Keratinocyte (primary cell): ENCODE results near the gene SDC3. TPM values are rescaled to one million over a fixed set of nuclear protein-coding genes. Genes with fewer than 3 reads are reported as not detected.

Experiments used
- DNase-seq: peaks from one replicate; pipeline ENCODE4 v3.0.0-alpha.2; 2011; ENCODE audit warnings: low read depth, missing footprints, low spot score
- FAIRE-seq: peaks from 2 replicates; lab custom pipeline; 2011; peaks lifted over from hg19 to GRCh38; lab: Jason Lieb, UNC
- H2AFZ ChIP-seq: 2 replicates; pipeline ENCODE4 v1.6.0; 2012; ENCODE audit warnings: low read length, control low read depth, inconsistent platforms; ENCODE audit not compliant: control insufficient read depth
- H3K27ac ChIP-seq: 2 replicates; pipeline ENCODE4 v1.5.1; 2011; ENCODE audit warnings: low read length; ENCODE audit not compliant: control insufficient read depth, insufficient read depth
- H3K27me3 ChIP-seq: 3 replicates; pipeline ENCODE4 v1.6.0; 2011; ENCODE audit warnings: low read length; ENCODE audit not compliant: control insufficient read depth, insufficient read depth; ENCODE audit errors: extremely low read depth
- H3K36me3 ChIP-seq, 2 experiments: 2 replicates in 1 of 2; 3 replicates in 1 of 2; pipeline ENCODE4 v1.5.1; 2011; ENCODE audit warnings: low read length in 2 of 2, mild to moderate bottlenecking in 1 of 2; ENCODE audit not compliant: control insufficient read depth in 2 of 2, insufficient read depth in 2 of 2; ENCODE audit errors: extremely low read depth in 1 of 2
- H3K4me1 ChIP-seq: 3 replicates; pipeline ENCODE4 v1.5.1; 2011; ENCODE audit warnings: low read length; ENCODE audit not compliant: control insufficient read depth, insufficient read depth; ENCODE audit errors: extremely low read depth
- H3K4me2 ChIP-seq: 3 replicates; pipeline ENCODE4 v1.6.0; 2011; ENCODE audit warnings: low read depth, low read length; ENCODE audit not compliant: control insufficient read depth, insufficient read depth; ENCODE audit errors: extremely low read depth
- H3K4me3 ChIP-seq, 3 experiments: fragments of 200-600 bp in 1 of 3; sonication (generic) in 1 of 3; 2 replicates in 2 of 3; 3 replicates in 1 of 3; pipeline ENCODE4 v1.5.1; 2011 to 2016; ENCODE audit warnings: low read length in 3 of 3, mild to moderate bottlenecking in 3 of 3, control low read depth in 2 of 3, inconsistent platforms in 1 of 3, low read depth in 1 of 3, mixed read lengths in 1 of 3, mixed run types in 1 of 3, moderate library complexity in 1 of 3; ENCODE audit not compliant: control insufficient read depth in 2 of 3, insufficient read depth in 2 of 3; ENCODE audit errors: extremely low read depth in 1 of 3
- H3K79me2 ChIP-seq: 2 replicates; pipeline ENCODE4 v1.6.0; 2012; ENCODE audit warnings: low read length; ENCODE audit not compliant: control insufficient read depth, insufficient read depth
- H3K9ac ChIP-seq: 3 replicates; pipeline ENCODE4 v1.6.0; 2011; ENCODE audit warnings: low read length; ENCODE audit not compliant: control insufficient read depth, insufficient read depth; ENCODE audit errors: extremely low read depth
- H3K9me1 ChIP-seq: 3 replicates; pipeline ENCODE4 v1.6.0; 2011; ENCODE audit warnings: low read length; ENCODE audit not compliant: control insufficient read depth, insufficient read depth; ENCODE audit errors: extremely low read depth
- H3K9me3 ChIP-seq: 2 replicates; pipeline ENCODE4 v1.5.1; 2012; ENCODE audit warnings: low read depth, low read length; ENCODE audit not compliant: control insufficient read depth
- H4K20me1 ChIP-seq: 3 replicates; pipeline ENCODE4 v1.6.0; 2011; ENCODE audit warnings: low read length; ENCODE audit not compliant: control insufficient read depth, insufficient read depth; ENCODE audit errors: extremely low read depth
- EZH2 ChIP-seq: IDR thresholded peaks from one replicate; pipeline ENCODE4 v1.6.1; 2012; ENCODE audit warnings: inconsistent platforms, mild to moderate bottlenecking, low read length, moderate library complexity
- dilution Hi-C: fragments of 300-500 bp; cut with MboI; formaldehyde crosslinking; loops from one replicate; pipeline ENCODE4 v1.7.0; 2020; ENCODE audit warnings: low sequenced_read_pairs; ENCODE audit not compliant: extremely low pct_ligation_motif_present
- polyA plus RNA-seq, 5 experiments: library from polyadenylated mRNA; depleted of rRNA in 3 of 5; stranded (reverse) in 3 of 5; stranded (forward) in 1 of 5; unstranded in 1 of 5; fragments of >200 nt; gene quantifications; 1 replicate in 1 of 5; 2 replicates in 3 of 5; 3 replicates in 1 of 5; pipeline versions ENCODE4 v1.2.1 to v1.2.3, GENCODE V29; 2011 to 2012; ENCODE audit warnings: missing spikeins in 2 of 5, low read depth in 1 of 5, low replicate concordance in 1 of 5
- TF ChIP-seq, protein P1 (sequence below), 3 experiments: IDR thresholded peaks in 1 of 3; conservative IDR thresholded peaks in 1 of 3; optimal IDR thresholded peaks in 1 of 3; 2 replicates in 2 of 3; 3 replicates in 1 of 3; pipeline versions ENCODE3 to v1.5.1; 2011; ENCODE audit warnings: low read length in 3 of 3, mild to moderate bottlenecking in 3 of 3, moderate library complexity in 2 of 3, control low read depth in 1 of 3, inconsistent platforms in 1 of 3; ENCODE audit not compliant: insufficient read depth in 2 of 3; ENCODE audit errors: extremely low read depth in 1 of 3

SDC3 gene
- polyA plus RNA-seq, 1 donor (not counting 4 experiments of a cell fraction or from before 2014, with no cell fraction given), result 8.8 TPM

DNA sequence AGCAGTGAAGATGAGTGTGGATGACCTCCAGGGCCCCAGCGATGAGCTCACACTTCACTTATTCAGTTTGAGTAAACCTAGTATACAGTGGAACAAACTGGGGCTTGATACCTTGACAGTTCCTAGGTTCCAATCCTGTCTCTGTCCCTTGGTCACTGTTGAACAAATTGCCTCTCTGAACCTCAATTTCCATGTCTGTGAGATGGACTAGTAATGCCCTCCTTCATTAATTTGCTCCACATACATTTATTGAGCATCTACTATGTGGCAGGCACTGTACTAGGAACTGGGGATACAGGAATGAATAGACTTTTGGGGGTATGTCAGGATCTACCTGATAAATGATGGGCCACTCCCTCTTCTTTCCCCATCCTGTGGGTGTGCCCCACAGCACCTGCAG is 57.3 kb downstream of the SDC3 start:
- no peaks in the 10 kb centered on the region for H3K79me2 ChIP-seq
- no peaks in the 10 kb centered on the region for H3K36me3 ChIP-seq
- no peak overlapping the region for H3K9ac ChIP-seq
- H3K4me2 ChIP-seq, result no peak overlapping the region
- no peaks in the 10 kb centered on the region for H3K4me1 ChIP-seq
- no peaks in the 10 kb centered on the region for H3K9me3 ChIP-seq
- H4K20me1 ChIP-seq, result no peaks in the 10 kb centered on the region
- H3K27ac ChIP-seq, result no peak overlapping the region
- FAIRE-seq (no peak), DNase-seq (no peak)
- TF ChIP-seq EZH2, result no peak
- TF ChIP-seq, protein P1, sequence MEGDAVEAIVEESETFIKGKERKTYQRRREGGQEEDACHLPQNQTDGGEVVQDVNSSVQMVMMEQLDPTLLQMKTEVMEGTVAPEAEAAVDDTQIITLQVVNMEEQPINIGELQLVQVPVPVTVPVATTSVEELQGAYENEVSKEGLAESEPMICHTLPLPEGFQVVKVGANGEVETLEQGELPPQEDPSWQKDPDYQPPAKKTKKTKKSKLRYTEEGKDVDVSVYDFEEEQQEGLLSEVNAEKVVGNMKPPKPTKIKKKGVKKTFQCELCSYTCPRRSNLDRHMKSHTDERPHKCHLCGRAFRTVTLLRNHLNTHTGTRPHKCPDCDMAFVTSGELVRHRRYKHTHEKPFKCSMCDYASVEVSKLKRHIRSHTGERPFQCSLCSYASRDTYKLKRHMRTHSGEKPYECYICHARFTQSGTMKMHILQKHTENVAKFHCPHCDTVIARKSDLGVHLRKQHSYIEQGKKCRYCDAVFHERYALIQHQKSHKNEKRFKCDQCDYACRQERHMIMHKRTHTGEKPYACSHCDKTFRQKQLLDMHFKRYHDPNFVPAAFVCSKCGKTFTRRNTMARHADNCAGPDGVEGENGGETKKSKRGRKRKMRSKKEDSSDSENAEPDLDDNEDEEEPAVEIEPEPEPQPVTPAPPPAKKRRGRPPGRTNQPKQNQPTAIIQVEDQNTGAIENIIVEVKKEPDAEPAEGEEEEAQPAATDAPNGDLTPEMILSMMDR (optimal IDR thresholded peaks at IDR 0.05 in 1 of 3, IDR thresholded peaks at IDR 0.05 in 1 of 3, conservative IDR thresholded peaks at IDR 0.05 in 1 of 3; ENCODE audit: extremely low read depth in 1 of 3, insufficient read depth in 2 of 3, low read length in 3 of 3), result no peak
- H3K27me3 ChIP-seq, result peaks cover 34% of the 10 kb centered on the region
- H3K9me1 ChIP-seq, result no peaks in the 10 kb centered on the region
- no peak overlapping the region for H2AFZ ChIP-seq
- H3K4me3 ChIP-seq, result no peak overlapping the region
- dilution Hi-C loops, result no loop called here

DNA sequence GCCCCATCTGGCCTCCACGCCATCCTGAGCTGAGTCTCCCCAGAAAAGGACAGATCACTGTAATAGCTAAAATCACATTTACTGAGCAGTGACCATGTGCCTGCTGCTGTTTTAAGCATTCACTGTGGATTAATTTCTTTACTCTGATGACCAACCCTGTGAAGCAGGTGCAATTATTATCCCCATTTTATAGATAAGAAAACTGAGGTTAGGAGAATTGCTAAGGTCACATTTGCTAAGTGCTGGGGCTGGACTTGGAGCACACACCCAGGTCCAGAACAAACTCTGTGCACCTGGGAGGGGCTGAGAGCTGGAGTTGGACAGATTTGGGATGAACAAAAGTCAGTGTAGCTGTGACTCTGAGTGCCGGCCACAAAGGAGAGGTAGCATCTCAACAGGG is 58.0 kb downstream of the SDC3 start:
- Histone ChIP-seq H3K4me2 (no peak overlapping the region), H3K9ac (no peak overlapping the region), H3K4me3 (no peak overlapping the region), H3K27me3 (peaks cover 41% of the 10 kb centered on the region), H2AFZ (no peak overlapping the region), H3K4me1 (no peaks in the 10 kb centered on the region), H3K9me1 (no peaks in the 10 kb centered on the region), H3K79me2 (no peaks in the 10 kb centered on the region), H4K20me1 (no peaks in the 10 kb centered on the region), H3K27ac (no peak overlapping the region), H3K9me3 (no peaks in the 10 kb centered on the region), H3K36me3 (no peaks in the 10 kb centered on the region)
- DNase-seq, result no peak
- dilution Hi-C loops, result no loop called here
- FAIRE-seq, result no peak
- TF ChIP-seq EZH2, result no peak
- TF ChIP-seq, protein P1 (optimal IDR thresholded peaks at IDR 0.05 in 1 of 3, IDR thresholded peaks at IDR 0.05 in 1 of 3, conservative IDR thresholded peaks at IDR 0.05 in 1 of 3; ENCODE audit: extremely low read depth in 1 of 3, insufficient read depth in 2 of 3, low read length in 3 of 3), result no peak
